ENCODE results near the gene CPLX4. TPM values are rescaled to one million over a fixed set of nuclear protein-coding genes. Genes with fewer than 3 reads are reported as not detected.
A peak's percentile ranks its signal among the peaks of the same experiment; 100 is the strongest.

CPLX4 gene
- total and polyA plus RNA-seq, 2 donors (not counting 1 experiment from before 2014, with no cell fraction given): not detected

GRCh38 chr18:59249199-59249774 lies 69.2 kb downstream of the CPLX4 start:
- no peaks in the 10 kb centered on the region for H3K4me1 Mint-ChIP-seq
- H3K27me3 Mint-ChIP-seq: peaks cover 49% of the 10 kb centered on the region
- ChIA-PET POLR2A (no interaction called here), CTCF (interaction anchor here (0.5 to 4.5 kb wide), 9 partner anchors 14 to 1299 kb away, joined by 3 to 84 read pairs (median 3); no protein-coding TSS in a partner anchor)
- Histone ChIP-seq H3K4me2 (replicated peaks; ENCODE audit: low read depth, low read length, poor library complexity, severe bottlenecking) (no peak overlapping the region), H2AFZ (ENCODE audit: insufficient read depth, low read depth, low read length, poor library complexity, severe bottlenecking) (no peak overlapping the region), H3K36me3 (replicated peaks in 1 of 2; ENCODE audit: control extremely low read depth in 1 of 2, control insufficient read depth in 1 of 2, extremely low read depth in 1 of 2, insufficient read depth in 2 of 2, low read length in 1 of 2) (no peaks in the 10 kb centered on the region), H3K9me3 (ENCODE audit: control extremely low read depth in 1 of 3, control insufficient read depth in 2 of 3, insufficient read depth in 1 of 3, low read length in 2 of 3) (no peaks in the 10 kb centered on the region), H3K4me1 (ENCODE audit: control insufficient read depth in 2 of 2, insufficient read depth in 2 of 2, low read length in 2 of 2) (no peaks in the 10 kb centered on the region), H3K9ac (ENCODE audit: low read length) (no peak overlapping the region), H3K27ac (ENCODE audit: low read length in 2 of 2) (no peak overlapping the region), H3K79me2 (ENCODE audit: control insufficient read depth, insufficient read depth, low read length) (no peaks in the 10 kb centered on the region), H3K4me3 (ENCODE audit: control extremely low read depth in 1 of 5, extremely low read depth in 1 of 5, insufficient read depth in 1 of 5, low read depth in 2 of 5, low read length in 4 of 5) (no peak overlapping the region), H4K20me1 (ENCODE audit: control insufficient read depth, insufficient read depth, low read length, poor library complexity, severe bottlenecking) (no peaks in the 10 kb centered on the region), H3K27me3 (replicated peaks in 1 of 4; ENCODE audit: control extremely low read depth in 1 of 4, control insufficient read depth in 3 of 4, insufficient read depth in 4 of 4, low read length in 3 of 4) (peaks cover 0 to 14% (median 6%) of the 10 kb centered on the region in 4 experiments)
- no peaks in the 10 kb centered on the region for H3K9me3 Mint-ChIP-seq (ENCODE audit: insufficient read depth)
- DNase-seq (peak; percentile 45), ATAC-seq (ENCODE audit: low read depth) (no peak)
- no peak overlapping the region for H3K4me3 Mint-ChIP-seq
- WGBS (ENCODE audit: insufficient coverage): 6% methylated on average over 2 of the region's 5 CpGs
- no peak overlapping the region for H3K27ac Mint-ChIP-seq
- TF ChIP-seq CTCF (IDR thresholded peaks at IDR 0.05) (peak; percentile 65), EZH2 (IDR thresholded peaks at IDR 0.05; ENCODE audit: borderline replicate concordance, insufficient read depth, low read depth, low read length, poor library complexity, severe bottlenecking) (no peak)
- intact Hi-C loops (cut with micrococcal nuclease): loop anchor here (5.0 kb wide), 1 partner anchor 1298 kb away; no protein-coding TSS in a partner anchor

GRCh38 chr18:59246796-59247195 lies 71.7 kb downstream of the CPLX4 start:
- H3K27ac ChIP-seq (ENCODE audit: low read length in 2 of 2): no peak overlapping the region
- peaks cover 50% of the 10 kb centered on the region for H3K27me3 Mint-ChIP-seq
- intact Hi-C loops (cut with micrococcal nuclease): loop anchor here (5.0 kb wide), 1 partner anchor 1301 kb away; no protein-coding TSS in a partner anchor
- no peak overlapping the region for H3K27ac Mint-ChIP-seq
- no peak overlapping the region for H3K4me3 Mint-ChIP-seq
- H3K4me1 ChIP-seq (ENCODE audit: control insufficient read depth in 2 of 2, insufficient read depth in 2 of 2, low read length in 2 of 2): no peaks in the 10 kb centered on the region
- no peaks in the 10 kb centered on the region for H3K9me3 Mint-ChIP-seq (ENCODE audit: insufficient read depth)
- ChIA-PET CTCF (no interaction called here), POLR2A (no interaction called here)
- 70% methylated on average over 4 of the region's 4 CpGs for WGBS (ENCODE audit: insufficient coverage)
- no peak for ATAC-seq (ENCODE audit: low read depth)
- no peak overlapping the region for H3K4me2 ChIP-seq (replicated peaks; ENCODE audit: low read depth, low read length, poor library complexity, severe bottlenecking)
- H3K4me1 Mint-ChIP-seq: no peaks in the 10 kb centered on the region
- no peaks in the 10 kb centered on the region for H3K9me3 ChIP-seq (ENCODE audit: control extremely low read depth in 1 of 3, control insufficient read depth in 2 of 3, insufficient read depth in 1 of 3, low read length in 2 of 3)
- H3K36me3 ChIP-seq (replicated peaks in 1 of 2; ENCODE audit: control extremely low read depth in 1 of 2, control insufficient read depth in 1 of 2, extremely low read depth in 1 of 2, insufficient read depth in 2 of 2, low read length in 1 of 2): no peaks in the 10 kb centered on the region
- no peak for DNase-seq
- no peak overlapping the region for H2AFZ ChIP-seq (ENCODE audit: insufficient read depth, low read depth, low read length, poor library complexity, severe bottlenecking)
- H3K79me2 ChIP-seq (ENCODE audit: control insufficient read depth, insufficient read depth, low read length): no peaks in the 10 kb centered on the region
- H3K4me3 ChIP-seq (ENCODE audit: control extremely low read depth in 1 of 5, extremely low read depth in 1 of 5, insufficient read depth in 1 of 5, low read depth in 2 of 5, low read length in 4 of 5): no peak overlapping the region
- no peak overlapping the region for H3K9ac ChIP-seq (ENCODE audit: low read length)
- TF ChIP-seq EZH2 (IDR thresholded peaks at IDR 0.05; ENCODE audit: borderline replicate concordance, insufficient read depth, low read depth, low read length, poor library complexity, severe bottlenecking) (no peak), CTCF (IDR thresholded peaks at IDR 0.05) (no peak)
- H4K20me1 ChIP-seq (ENCODE audit: control insufficient read depth, insufficient read depth, low read length, poor library complexity, severe bottlenecking): no peaks in the 10 kb centered on the region
- peaks cover 0 to 14% (median 6%) of the 10 kb centered on the region in 4 experiments for H3K27me3 ChIP-seq (replicated peaks in 1 of 4; ENCODE audit: control extremely low read depth in 1 of 4, control insufficient read depth in 3 of 4, insufficient read depth in 4 of 4, low read length in 3 of 4)

Measured in B cell (primary cell).